Measurements from ENCODE around the gene PCDHGC5.

Gene PCDHGC5

GRCh38 chr5:141488591-141489561 lies at the start of gene PCDHGC5:
Gene PCDHGC5 (plus strand): TSS chr5:141489081. CDS start chr5:141489241, 160 bp downstream.
- DNase-seq (ENCODE audit: low read depth) = no peak

GRCh38 chr5:141439411-141440141 lies 49.3 kb upstream of the PCDHGC5 start:
- no peak for DNase-seq (ENCODE audit: low read depth)

GRCh38 chr5:141440341-141440740 lies 48.5 kb upstream of the PCDHGC5 start:
- DNase-seq (ENCODE audit: low read depth) = no peak

GRCh38 chr5:141441571-141442170 lies 47.2 kb upstream of the PCDHGC5 start:
- no peak for DNase-seq (ENCODE audit: low read depth)

- no peak for DNase-seq (ENCODE audit: low read depth)
Measured at GRCh38 chr5:141465351-141465750, 23.5 kb upstream of the PCDHGC5 start.

- peak; percentile 90 for DNase-seq (ENCODE audit: low read depth)
Measured at GRCh38 chr5:141475625-141476131, 13.2 kb upstream of the PCDHGC5 start, which contains the start of gene PCDHGC3. Gene PCDHGC3 (plus strand): TSS chr5:141475966. CDS start chr5:141476117, 151 bp downstream.

- DNase-seq (ENCODE audit: low read depth) = peak; percentile 64
Measured at GRCh38 chr5:141476132-141476911, 12.6 kb upstream of the PCDHGC5 start.

- no peak for DNase-seq (ENCODE audit: low read depth)
Measured at GRCh38 chr5:141477044-141477575, 11.8 kb upstream of the PCDHGC5 start.

GRCh38 chr5:141477815-141478214 lies 11.1 kb upstream of the PCDHGC5 start:
- no peak for DNase-seq (ENCODE audit: low read depth)

GRCh38 chr5:141478321-141478945 lies 10.4 kb upstream of the PCDHGC5 start:
- no peak for DNase-seq (ENCODE audit: low read depth)

- DNase-seq (ENCODE audit: low read depth) = no peak
Measured at GRCh38 chr5:141479776-141480175, 9.1 kb upstream of the PCDHGC5 start.

GRCh38 chr5:141483902-141484301 lies 5.0 kb upstream of the PCDHGC5 start:
- no peak for DNase-seq (ENCODE audit: low read depth)

GRCh38 chr5:141484310-141484640 lies 4.6 kb upstream of the PCDHGC5 start:
- no peak for DNase-seq (ENCODE audit: low read depth)

- no peak for DNase-seq (ENCODE audit: low read depth)
Measured at GRCh38 chr5:141484641-141485311, 4.1 kb upstream of the PCDHGC5 start, which contains the start of gene PCDHGC4. Gene PCDHGC4 (plus strand): TSS chr5:141485030. CDS start chr5:141485174, 144 bp downstream.

- no peak for DNase-seq (ENCODE audit: low read depth)
Measured at GRCh38 chr5:141485321-141486055, 3.4 kb upstream of the PCDHGC5 start.

- DNase-seq (ENCODE audit: low read depth) = no peak
Measured at GRCh38 chr5:141486091-141486490, 2.8 kb upstream of the PCDHGC5 start.

- DNase-seq (ENCODE audit: low read depth) = no peak
Measured at GRCh38 chr5:141487131-141487530, 1.8 kb upstream of the PCDHGC5 start.

GRCh38 chr5:141489841-141490240 lies 960 bp downstream of the PCDHGC5 start:
- DNase-seq (ENCODE audit: low read depth) = no peak

- no peak for DNase-seq (ENCODE audit: low read depth)
Measured at GRCh38 chr5:141490271-141490670, 1.4 kb downstream of the PCDHGC5 start.
